PC-9 (cell line): ENCODE data around the gene OR2H2. TPM values are rescaled to one million over a fixed set of nuclear protein-coding genes. Genes with fewer than 3 reads are reported as not detected.

Source experiments
- BruUV-seq: library from RNA; stranded (reverse); fragments of 400-500 nt; replicated peaks from 2 replicates; lab custom pipeline; 2021; lab: Mats Ljungman, UMichigan
- CTCF ChIA-PET: fragments of 300-600 bp; sonication (Branson Sonifier 250); formaldehyde crosslinking; loops from one replicate; lab custom pipeline; 2022; ENCODE audit warnings: antibody characterized with exemption; lab: Charles Lee
- POLR2A ChIA-PET: fragments of 300-600 bp; sonication (Branson Sonifier 250); formaldehyde crosslinking; loops from one replicate; lab custom pipeline; 2022; ENCODE audit warnings: antibody characterized with exemption; ENCODE audit not compliant: unreplicated experiment; lab: Charles Lee
- DNase-seq, 2 experiments: peaks; one replicate each; pipeline versions ENCODE4 v3.0.0 to v3.0.0-alpha.2; 2015 to 2022; ENCODE audit warnings: mixed read lengths in 1 of 2
- H2AFZ ChIP-seq: fragments of 200-600 bp; sonication (generic); 2 replicates; pipeline ENCODE4 v1.8.1; 2017; ENCODE audit warnings: antibody characterized with exemption
- H3F3A ChIP-seq: fragments of 200-600 bp; sonication (generic); 2 replicates; pipeline ENCODE4 v1.8.1; 2017; ENCODE audit warnings: antibody characterized with exemption, mild to moderate bottlenecking, low read depth; ENCODE audit not compliant: insufficient read depth
- H3K27ac ChIP-seq: fragments of 200-600 bp; sonication (generic); 2 replicates; pipeline ENCODE4 v1.6.1; 2016; ENCODE audit warnings: mixed run types
- H3K27me3 ChIP-seq: fragments of 200-600 bp; sonication (generic); 2 replicates; pipeline ENCODE4 v1.6.1; 2016; ENCODE audit warnings: low read depth, mixed run types; ENCODE audit not compliant: insufficient read depth
- H3K36me3 ChIP-seq: fragments of 200-600 bp; sonication (generic); 2 replicates; pipeline ENCODE4 v1.6.1; 2016; ENCODE audit warnings: low read depth, mixed run types
- H3K4me1 ChIP-seq: fragments of 200-600 bp; sonication (generic); replicated peaks from 2 replicates; pipeline ENCODE4 v1.6.1; 2016; ENCODE audit warnings: mixed run types; ENCODE audit not compliant: insufficient read depth
- H3K4me2 ChIP-seq: fragments of 200-600 bp; sonication (generic); 2 replicates; pipeline ENCODE4 v1.6.1; 2017; ENCODE audit warnings: mixed run types
- H3K4me3 ChIP-seq: fragments of 200-600 bp; sonication (generic); 2 replicates; pipeline ENCODE4 v1.6.1; 2016; ENCODE audit warnings: mixed run types
- H3K79me2 ChIP-seq: fragments of 200-600 bp; sonication (generic); 2 replicates; pipeline ENCODE4 v1.6.1; 2017; ENCODE audit warnings: low read depth, mixed run types
- H3K9me2 ChIP-seq: fragments of 200-600 bp; sonication (generic); 2 replicates; pipeline ENCODE4 v1.8.1; 2017; ENCODE audit warnings: mild to moderate bottlenecking; ENCODE audit not compliant: insufficient read depth
- H3K9me3 ChIP-seq: fragments of 200-600 bp; sonication (generic); 2 replicates; pipeline ENCODE4 v1.8.1; 2016; ENCODE audit warnings: low read depth; ENCODE audit not compliant: insufficient read depth
- H4K20me1 ChIP-seq: fragments of 200-600 bp; sonication (generic); 2 replicates; pipeline ENCODE4 v1.8.1; 2017; ENCODE audit not compliant: insufficient read depth
- CTCF ChIP-seq: fragments of 200-600 bp; sonication (generic); conservative IDR thresholded peaks from 2 replicates; pipeline ENCODE4 v1.6.1; 2017; ENCODE audit warnings: mixed run types, antibody characterized with exemption, mild to moderate bottlenecking, moderate library complexity
- EZH2 ChIP-seq: fragments of 200-600 bp; sonication (generic); IDR thresholded peaks from 2 replicates; pipeline ENCODE4 v1.8.0; 2017; ENCODE audit warnings: antibody characterized with exemption, low read depth
- intact Hi-C: fragments of 100-400 bp; cut with micrococcal nuclease; formaldehyde crosslinking; loops from one replicate; pipeline ENCODE4 v1.10.0; 2022; ENCODE audit not compliant: unreplicated experiment
- total RNA-seq: library from RNA; stranded (reverse); gene quantifications from 2 replicates; pipeline ENCODE4 v1.2.3, GENCODE V29; 2021

OR2H2 gene
- total RNA-seq, 1 experiment from 2014 or later: not detected

GRCh38 chr6:29557320-29557719 is 27.6 kb upstream of the OR2H2 start:
- no peak for TF ChIP-seq CTCF
- no peak for TF ChIP-seq EZH2
- peaks cover 27% of the 10 kb centered on the region for H3K27me3 ChIP-seq
- H3K4me2 ChIP-seq: no peak overlapping the region
- no peaks in the 10 kb centered on the region for H3K4me1 ChIP-seq
- CTCF ChIA-PET: no interaction called here
- no peak overlapping the region for H2AFZ ChIP-seq
- no peak for DNase-seq
- POLR2A ChIA-PET: no interaction called here
- H3K9me3 ChIP-seq: no peaks in the 10 kb centered on the region; the same call in 1 of the 2 replicates
- BruUV-seq: no TSS peak
- no peak overlapping the region for H3K4me3 ChIP-seq
- no peaks in the 10 kb centered on the region for H3K9me2 ChIP-seq
- no peaks in the 10 kb centered on the region for H3K79me2 ChIP-seq
- H3K27ac ChIP-seq: no peak overlapping the region
- H3K36me3 ChIP-seq: no peaks in the 10 kb centered on the region
- intact Hi-C loops: no loop called here
- H3F3A ChIP-seq: no peaks in the 10 kb centered on the region
- H4K20me1 ChIP-seq: no peaks in the 10 kb centered on the region

- H3K4me3 ChIP-seq: no peak overlapping the region
- no peak overlapping the region for H2AFZ ChIP-seq
- H3F3A ChIP-seq: no peaks in the 10 kb centered on the region
- intact Hi-C loops: no loop called here
- H4K20me1 ChIP-seq: no peaks in the 10 kb centered on the region
- no peaks in the 10 kb centered on the region for H3K4me1 ChIP-seq
- DNase-seq: no peak
- ChIA-PET CTCF (no interaction called here), POLR2A (no interaction called here)
- no peak for TF ChIP-seq CTCF
- no peak for TF ChIP-seq EZH2
- H3K9me2 ChIP-seq: no peaks in the 10 kb centered on the region
- peaks cover 27% of the 10 kb centered on the region for H3K27me3 ChIP-seq
- H3K79me2 ChIP-seq: no peaks in the 10 kb centered on the region
- no peak overlapping the region for H3K27ac ChIP-seq
- H3K9me3 ChIP-seq: no peaks in the 10 kb centered on the region; the same call in 1 of the 2 replicates
- BruUV-seq: no TSS peak
- H3K4me2 ChIP-seq: no peak overlapping the region
- no peaks in the 10 kb centered on the region for H3K36me3 ChIP-seq
Observed at GRCh38 chr6:29558439-29559079, 26.4 kb upstream of the OR2H2 start.

- Histone ChIP-seq H3K79me2 (no peaks in the 10 kb centered on the region), H3K4me2 (no peak within 1 kb of the TSS), H3K9me3 (no peaks in the 10 kb centered on the region; the same call in 1 of the 2 replicates), H3F3A (no peaks in the 10 kb centered on the region), H3K36me3 (no peaks in the 10 kb centered on the region), H3K4me3 (no peak within 1 kb of the TSS), H3K9me2 (no peaks in the 10 kb centered on the region), H3K27ac (no peak within 1 kb of the TSS), H3K27me3 (peaks cover 26% of the 10 kb centered on the region), H3K4me1 (no peaks in the 10 kb centered on the region), H2AFZ (no peak within 1 kb of the TSS), H4K20me1 (no peaks in the 10 kb centered on the region)
- ChIA-PET CTCF (no interaction called here), POLR2A (no interaction called here)
- no peak for DNase-seq
- intact Hi-C loops: no loop called here
- BruUV-seq: no TSS peak
- TF ChIP-seq EZH2: no peak
- no peak for TF ChIP-seq CTCF
Observed at GRCh38 chr6:29559524-29560287, 25.2 kb upstream of the OR2H2 start, which contains the start of gene UBD. TSS of gene UBD (minus strand) at chr6:29559732. CDS start at chr6:29559701, 31 bp downstream.
